Upper lobe of right lung (tissue), 1 donor: Measurements from ENCODE around the gene MOB3A. TPM values are rescaled to one million over a fixed set of nuclear protein-coding genes. Genes with fewer than 3 reads are reported as not detected.
"Not testable (repeated sequence)": the region's sequence is repeated elsewhere in the genome, so short reads cannot be mapped to it uniquely, and the experiment has no call there.

ENCODE experiments used
- ATAC-seq: fragments of 200-7000 bp; cut with Tn5 transposase; one replicate; pipeline ENCODE4 v1.9.1; 2020; ENCODE audit warnings: mild to moderate bottlenecking, moderate library complexity
- DNase-seq: peaks from one replicate; pipeline ENCODE4 v3.0.0-alpha.2; 2020
- H3K27ac ChIP-seq: fragments of 200-600 bp; one replicate; pipeline ENCODE4 v1.8.0; 2022
- H3K27me3 ChIP-seq: fragments of 200-600 bp; one replicate; pipeline ENCODE4 v1.8.0; 2022; ENCODE audit warnings: mild to moderate bottlenecking
- H3K36me3 ChIP-seq: fragments of 200-600 bp; one replicate; pipeline ENCODE4 v1.8.0; 2022
- H3K4me1 ChIP-seq: fragments of 200-600 bp; one replicate; pipeline ENCODE4 v1.8.0; 2022
- H3K4me3 ChIP-seq: fragments of 200-600 bp; one replicate; pipeline ENCODE4 v1.8.0; 2022; ENCODE audit warnings: mild to moderate bottlenecking
- H3K9me3 ChIP-seq: fragments of 200-600 bp; one replicate; pipeline ENCODE4 v1.8.0; 2022
- intact Hi-C: fragments of 100-400 bp; cut with DNase I; formaldehyde crosslinking; loops from one replicate; pipeline ENCODE4 v1.11.0; 2022
- total RNA-seq: library from RNA; stranded (reverse); fragmentation: NEBNext Ultra II Directional; extraction: Animal tissue kit (Norgen Biotek cat#: 25700); gene quantifications from one replicate; pipeline ENCODE4 v1.2.1, GENCODE V29; 2021
- TF ChIP-seq, protein P1 (sequence below): fragments of 200-600 bp; IDR thresholded peaks from one replicate; pipeline ENCODE4 v1.8.0; 2022; ENCODE audit warnings: antibody characterized with exemption
- donor health status: DM: no; HTN: yes; CAD: no; lungs with severe emphysema.

Gene MOB3A
- total RNA-seq, 1 donor from 2014 or later = 58.8 TPM

DNA sequence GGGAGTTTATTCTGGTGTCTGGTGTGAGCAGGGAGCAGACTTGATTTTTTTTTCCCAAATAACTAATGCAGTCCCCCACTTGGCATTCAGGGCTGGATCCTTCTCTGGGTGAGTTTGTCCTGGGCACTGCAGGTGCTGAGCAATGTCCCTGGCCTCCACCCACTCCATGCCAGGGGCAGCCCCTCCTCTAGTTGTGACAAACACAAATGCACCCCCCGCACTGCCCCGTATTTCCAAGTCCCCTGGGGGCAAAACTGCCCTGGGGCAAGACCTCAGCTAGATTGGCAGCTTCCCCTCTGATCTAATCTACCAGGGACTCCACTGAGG lies 6.4 kb downstream of the MOB3A start:
- H3K4me3 ChIP-seq = no peak overlapping the region
- H3K27me3 ChIP-seq = no peaks in the 10 kb centered on the region
- H3K27ac ChIP-seq = peak overlapping the region; percentile 60
- H3K36me3 ChIP-seq = peaks cover 11% of the 10 kb centered on the region
- intact Hi-C loops = no loop called here
- TF ChIP-seq, protein P1, sequence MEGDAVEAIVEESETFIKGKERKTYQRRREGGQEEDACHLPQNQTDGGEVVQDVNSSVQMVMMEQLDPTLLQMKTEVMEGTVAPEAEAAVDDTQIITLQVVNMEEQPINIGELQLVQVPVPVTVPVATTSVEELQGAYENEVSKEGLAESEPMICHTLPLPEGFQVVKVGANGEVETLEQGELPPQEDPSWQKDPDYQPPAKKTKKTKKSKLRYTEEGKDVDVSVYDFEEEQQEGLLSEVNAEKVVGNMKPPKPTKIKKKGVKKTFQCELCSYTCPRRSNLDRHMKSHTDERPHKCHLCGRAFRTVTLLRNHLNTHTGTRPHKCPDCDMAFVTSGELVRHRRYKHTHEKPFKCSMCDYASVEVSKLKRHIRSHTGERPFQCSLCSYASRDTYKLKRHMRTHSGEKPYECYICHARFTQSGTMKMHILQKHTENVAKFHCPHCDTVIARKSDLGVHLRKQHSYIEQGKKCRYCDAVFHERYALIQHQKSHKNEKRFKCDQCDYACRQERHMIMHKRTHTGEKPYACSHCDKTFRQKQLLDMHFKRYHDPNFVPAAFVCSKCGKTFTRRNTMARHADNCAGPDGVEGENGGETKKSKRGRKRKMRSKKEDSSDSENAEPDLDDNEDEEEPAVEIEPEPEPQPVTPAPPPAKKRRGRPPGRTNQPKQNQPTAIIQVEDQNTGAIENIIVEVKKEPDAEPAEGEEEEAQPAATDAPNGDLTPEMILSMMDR = no peak
- ATAC-seq = no peak
- no peaks in the 10 kb centered on the region for H3K9me3 ChIP-seq
- DNase-seq = no peak
- H3K4me1 ChIP-seq = peaks cover 82% of the 10 kb centered on the region

DNA sequence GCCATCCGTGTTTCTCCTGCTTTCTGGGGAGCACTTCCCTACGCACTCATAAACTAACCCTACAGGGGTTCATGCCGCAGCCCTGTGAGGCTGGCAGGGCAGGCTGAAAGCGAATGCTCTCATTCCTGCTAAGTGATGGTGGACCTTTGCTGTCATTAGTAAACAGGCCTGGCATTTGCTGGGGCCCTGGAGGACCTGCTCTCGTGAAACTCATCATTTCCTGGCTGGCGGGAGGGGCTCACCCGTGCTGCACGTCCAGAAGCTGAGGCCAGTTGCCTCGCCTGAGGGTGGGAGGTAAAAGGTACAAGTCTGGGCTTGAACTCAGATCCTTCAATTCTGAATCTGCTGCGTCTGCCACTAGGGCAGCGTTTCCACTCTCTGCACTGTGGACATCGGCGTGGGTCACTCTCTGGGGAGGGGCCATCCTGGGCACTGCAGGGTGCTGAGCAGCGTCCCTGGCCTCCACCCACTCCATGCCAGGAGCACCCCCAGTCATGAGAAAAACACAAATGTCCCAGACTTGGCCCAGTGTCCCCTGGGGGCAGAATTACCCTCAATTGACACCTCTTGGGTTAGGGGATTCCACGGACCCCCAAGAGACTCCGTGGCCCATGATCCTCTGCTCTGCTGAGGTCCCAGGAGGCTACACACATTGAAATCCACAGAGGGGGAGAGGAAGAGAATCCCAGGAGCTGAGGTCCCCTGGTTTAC lies 7.0 kb downstream of the MOB3A start:
- intact Hi-C loops = no loop called here
- Histone ChIP-seq H3K36me3 (peaks cover 12% of the 10 kb centered on the region), H3K4me1 (peaks cover 76% of the 10 kb centered on the region), H3K4me3 (no peak overlapping the region), H3K27ac (peak overlapping the region; percentile 60), H3K27me3 (no peaks in the 10 kb centered on the region), H3K9me3 (no peaks in the 10 kb centered on the region)
- no peak for ATAC-seq
- no peak for DNase-seq
- TF ChIP-seq, protein P1 = no peak

DNA sequence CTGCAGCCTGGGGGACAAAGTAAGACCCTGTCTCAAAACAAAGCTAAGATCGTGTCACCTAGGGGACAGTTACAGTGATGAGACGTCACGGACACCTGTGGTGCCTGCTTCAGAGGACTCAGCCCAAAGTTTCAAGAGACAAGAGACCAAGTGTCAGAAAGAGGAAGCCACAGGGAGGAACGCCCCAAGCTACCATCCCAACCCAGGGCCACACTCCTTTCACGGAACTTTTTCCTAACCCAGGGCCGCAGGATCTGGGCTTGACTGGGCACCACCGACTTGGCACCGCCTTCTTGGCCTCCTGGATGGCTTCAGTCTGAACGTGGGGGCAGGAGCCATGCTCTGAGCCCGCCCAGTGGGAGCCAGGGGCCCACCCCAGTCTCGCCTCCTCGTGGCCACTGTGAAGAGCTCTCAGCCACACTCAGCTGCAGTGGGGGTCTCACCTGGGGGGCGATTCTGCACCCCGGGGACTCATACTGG lies 8.5 kb downstream of the MOB3A start:
- H3K36me3 ChIP-seq = peaks cover 17% of the 10 kb centered on the region
- H3K4me3 ChIP-seq = no peak overlapping the region
- peaks cover 71% of the 10 kb centered on the region for H3K4me1 ChIP-seq
- H3K27ac ChIP-seq = peak overlapping the region; percentile 63
- ATAC-seq (peak; percentile 54), DNase-seq (no peak)
- TF ChIP-seq, protein P1 = no peak
- no peaks in the 10 kb centered on the region for H3K9me3 ChIP-seq
- H3K27me3 ChIP-seq = no peaks in the 10 kb centered on the region
- intact Hi-C loops = no loop called here

DNA sequence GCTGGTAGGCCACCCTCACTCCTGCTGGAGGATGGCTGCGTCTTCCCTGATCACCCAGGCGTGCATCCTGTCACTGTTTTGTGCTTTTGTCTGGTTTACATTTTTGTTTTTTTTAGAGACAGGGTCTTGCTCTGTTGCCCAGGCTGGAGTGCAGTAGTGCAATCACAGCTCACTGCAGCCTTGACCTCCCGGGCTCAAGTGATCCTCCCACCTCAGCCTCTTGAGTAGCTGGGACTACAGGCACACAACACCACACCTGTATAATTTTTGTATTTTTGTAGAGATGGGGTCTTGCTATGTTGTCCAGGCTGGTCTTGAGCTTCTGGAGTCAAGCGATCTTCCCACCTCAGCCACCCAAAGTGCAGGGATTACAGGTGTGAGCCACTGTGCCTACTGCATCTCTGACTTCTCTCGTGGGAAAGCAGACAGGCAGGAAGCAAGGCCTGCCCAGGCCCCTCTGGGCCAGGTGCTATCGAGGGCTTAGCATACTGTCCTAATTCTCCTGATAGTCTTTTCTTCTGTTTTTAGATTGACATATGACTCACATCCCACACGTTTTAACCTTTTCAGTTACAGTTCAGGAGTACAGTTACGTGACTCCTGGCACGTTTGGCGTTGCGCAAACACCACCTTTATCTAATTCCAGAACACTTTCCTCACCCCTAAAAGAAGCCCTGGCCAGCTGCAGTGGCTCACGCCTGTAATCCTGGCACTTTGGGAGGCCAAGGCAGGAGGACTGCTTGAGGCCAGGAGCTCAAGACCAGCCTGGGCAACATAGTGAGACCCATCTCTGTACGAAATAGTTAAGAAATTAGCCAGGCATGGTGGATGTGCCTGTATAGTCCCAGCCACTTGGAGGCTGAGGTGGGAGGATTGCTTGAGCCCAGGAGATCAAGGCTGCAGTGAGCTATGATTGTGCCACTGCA lies 9.2 kb downstream of the MOB3A start:
- H3K9me3 ChIP-seq, H3K27me3 ChIP-seq, H3K4me3 ChIP-seq, intact Hi-C loops, ATAC-seq, DNase-seq: not testable (repeated sequence)
- H3K27ac ChIP-seq = peak overlapping the region; percentile 63
- peaks cover 69% of the 10 kb centered on the region for H3K4me1 ChIP-seq
- H3K36me3 ChIP-seq = peaks cover 17% of the 10 kb centered on the region

DNA sequence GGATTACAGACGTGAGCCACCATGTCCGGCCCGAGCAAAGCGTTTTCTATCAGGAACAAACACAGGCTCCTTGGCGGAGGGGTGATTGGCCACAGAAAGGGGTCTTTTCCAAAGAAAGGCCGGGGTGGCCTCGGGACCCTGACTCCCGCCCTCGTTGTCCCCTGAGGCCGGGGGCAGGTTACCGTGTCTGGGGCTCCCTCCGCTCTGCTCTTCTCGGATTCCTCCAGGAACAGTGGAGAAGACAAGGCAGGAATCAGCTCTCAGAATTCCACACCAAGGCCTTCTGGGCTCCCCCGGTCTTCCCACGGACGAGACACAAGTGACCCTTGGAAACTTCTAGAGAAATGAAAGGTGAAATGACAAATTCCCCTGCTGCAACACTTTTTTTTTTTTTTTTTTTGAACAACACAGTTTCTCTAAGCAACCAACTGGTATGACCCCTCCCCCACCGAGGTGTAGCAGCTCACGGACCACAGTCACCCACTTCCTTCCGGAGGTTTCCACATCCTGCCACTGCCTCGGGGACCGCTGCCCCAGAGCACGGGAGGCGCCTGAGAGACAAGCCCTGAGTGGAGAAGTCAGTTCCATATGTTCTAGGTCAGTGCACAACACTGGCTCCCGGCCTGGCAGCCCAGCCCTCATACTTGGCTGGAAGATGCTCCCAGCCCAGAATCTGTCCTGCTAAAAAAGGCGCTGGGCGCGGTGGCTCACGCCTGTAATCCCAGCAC lies 11.0 kb downstream of the MOB3A start:
- Histone ChIP-seq H3K4me1 (peaks cover 60% of the 10 kb centered on the region), H3K9me3 (no peaks in the 10 kb centered on the region), H3K4me3 (peak overlapping the region; percentile 47), H3K27ac (peak overlapping the region; percentile 82), H3K27me3 (no peaks in the 10 kb centered on the region), H3K36me3 (peaks cover 32% of the 10 kb centered on the region)
- intact Hi-C loops = no loop called here
- peak; percentile 84 for ATAC-seq
- peak; percentile 88 for DNase-seq
- TF ChIP-seq, protein P1 = no peak
